Activated naive CD4-positive, alpha-beta T cell treated with anti-CD3 and anti-CD28 coated beads, Interleukin-2, amount 10 ng/mL, durations not matched to agents 7 days and 5 days (primary cell): Measurements from ENCODE around the gene KRT81.
"Not testable (repeated sequence)": the region's sequence is repeated elsewhere in the genome, so short reads cannot be mapped to it uniquely, and the experiment has no call there.

Source experiments
- CTCF ChIA-PET: fragments of 350-600 bp; sonication (Branson Sonifier 250); formaldehyde crosslinking; loops from one replicate; lab custom pipeline; 2021; ENCODE audit warnings: antibody characterized with exemption; lab: Charles Lee
- DNase-seq: peaks from one replicate; pipeline ENCODE4 v3.0.0-alpha.2; 2020
- H3K27ac Mint-ChIP-seq: one replicate; pipeline ENCODE4 v1.8.0; 2021; ENCODE audit warnings: mild to moderate bottlenecking, moderate library complexity, mixed read lengths
- H3K27me3 Mint-ChIP-seq: one replicate; pipeline ENCODE4 v1.8.0; 2021; ENCODE audit warnings: mild to moderate bottlenecking, mixed read lengths
- H3K36me3 Mint-ChIP-seq: one replicate; pipeline ENCODE4 v1.8.0; 2021; ENCODE audit warnings: mixed read lengths
- H3K4me1 Mint-ChIP-seq: one replicate; pipeline ENCODE4 v1.8.0; 2021; ENCODE audit warnings: mixed read lengths
- H3K4me3 Mint-ChIP-seq: one replicate; pipeline ENCODE4 v1.8.0; 2021; ENCODE audit warnings: mild to moderate bottlenecking, moderate library complexity, mixed read lengths
- H3K9me3 Mint-ChIP-seq: one replicate; pipeline ENCODE4 v1.8.0; 2021; ENCODE audit warnings: mixed read lengths

Gene KRT81

DNA sequence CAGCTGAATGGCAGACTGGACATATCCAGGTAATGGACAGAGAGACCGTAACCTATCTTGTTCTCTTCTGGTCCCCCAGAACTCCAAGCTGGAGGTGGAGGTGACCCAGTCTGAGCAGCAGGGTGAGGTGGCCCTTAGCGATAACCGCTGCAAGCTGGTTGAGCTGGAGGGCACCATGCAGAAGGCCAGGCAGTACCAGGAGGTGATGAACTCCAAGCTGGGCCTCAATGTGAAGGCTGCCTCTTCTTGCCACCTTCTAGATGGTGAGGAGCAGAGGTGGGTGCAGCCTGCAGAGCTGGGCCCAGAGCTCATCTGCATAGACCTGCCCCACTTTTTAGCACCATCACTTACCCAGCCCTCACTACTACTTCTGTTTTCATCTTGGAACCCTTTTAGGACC is 24.1 kb downstream of the KRT81 start:
- Mint-ChIP-seq H3K9me3 (peaks cover 3% of the 10 kb centered on the region), H3K4me1 (peaks cover 2% of the 10 kb centered on the region), H3K36me3 (no peaks in the 10 kb centered on the region), H3K27me3 (peaks cover 55% of the 10 kb centered on the region), H3K4me3 (no peak overlapping the region), H3K27ac (no peak overlapping the region)
- DNase-seq = no peak
- CTCF ChIA-PET = interaction anchor here (1.0 to 12.5 kb wide), 3 partner anchors 8 to 94 kb away, joined by 3 to 76 read pairs (median 4); partner anchors contain the start of gene KRT86

DNA sequence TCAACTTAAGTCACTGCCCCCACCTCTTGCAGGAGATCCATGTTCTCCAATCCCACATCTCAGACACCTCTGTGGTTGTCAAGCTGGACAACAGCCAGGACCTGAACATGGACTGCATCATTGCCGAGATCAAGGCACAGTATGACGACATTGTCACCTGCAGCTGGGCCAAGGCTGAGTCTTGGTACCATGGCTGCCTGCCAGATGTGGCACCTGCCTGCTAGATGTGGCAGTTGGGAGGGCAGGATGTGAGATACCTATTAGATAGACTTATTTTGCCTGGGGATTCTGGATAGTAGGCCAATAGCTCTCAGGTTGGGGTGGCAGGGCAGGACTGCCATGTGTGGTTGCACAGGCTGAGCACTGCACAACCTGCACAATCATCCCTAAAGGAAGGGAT is 24.8 kb downstream of the KRT81 start:
- Mint-ChIP-seq H3K9me3 (peaks cover 3% of the 10 kb centered on the region), H3K4me1 (peaks cover 4% of the 10 kb centered on the region), H3K4me3 (no peak overlapping the region), H3K27me3 (peaks cover 62% of the 10 kb centered on the region), H3K36me3 (no peaks in the 10 kb centered on the region), H3K27ac (no peak overlapping the region)
- CTCF ChIA-PET = interaction anchor here (12.5 kb wide), 1 partner anchor 11 kb away, joined by 76 read pairs; the partner anchor contains the start of gene KRT86
- peak; percentile 16 for DNase-seq

DNA sequence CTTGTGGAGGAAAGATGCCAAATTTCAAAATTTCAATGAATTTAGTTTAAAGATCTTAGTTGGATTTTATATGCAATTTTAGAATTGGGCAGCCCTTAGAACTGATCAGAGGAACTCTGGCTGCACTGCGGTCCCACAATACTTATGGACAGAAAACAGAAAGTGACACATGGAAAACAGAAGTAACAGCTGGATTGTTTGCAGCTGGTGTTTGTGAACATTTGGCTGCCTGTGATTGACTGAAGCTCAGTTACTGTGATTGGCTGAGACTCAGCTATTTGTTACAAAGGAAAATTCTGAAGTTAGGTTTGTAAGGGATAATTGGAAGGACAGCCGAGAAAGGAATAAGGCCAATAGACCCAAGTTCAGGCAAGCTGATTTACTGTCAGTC is 26.9 kb downstream of the KRT81 start:
- H3K27ac Mint-ChIP-seq = no peak overlapping the region
- CTCF ChIA-PET = interaction anchor here (0.9 to 12.5 kb wide), 3 partner anchors 13 to 43 kb away, joined by 4 to 76 read pairs (median 6); partner anchors contain the start of gene KRT86
- peaks cover 3% of the 10 kb centered on the region for H3K9me3 Mint-ChIP-seq
- peaks cover 25% of the 10 kb centered on the region for H3K4me1 Mint-ChIP-seq
- DNase-seq = peak; percentile 4
- peaks cover 64% of the 10 kb centered on the region for H3K27me3 Mint-ChIP-seq
- no peak overlapping the region for H3K4me3 Mint-ChIP-seq
- H3K36me3 Mint-ChIP-seq = no peaks in the 10 kb centered on the region

DNA sequence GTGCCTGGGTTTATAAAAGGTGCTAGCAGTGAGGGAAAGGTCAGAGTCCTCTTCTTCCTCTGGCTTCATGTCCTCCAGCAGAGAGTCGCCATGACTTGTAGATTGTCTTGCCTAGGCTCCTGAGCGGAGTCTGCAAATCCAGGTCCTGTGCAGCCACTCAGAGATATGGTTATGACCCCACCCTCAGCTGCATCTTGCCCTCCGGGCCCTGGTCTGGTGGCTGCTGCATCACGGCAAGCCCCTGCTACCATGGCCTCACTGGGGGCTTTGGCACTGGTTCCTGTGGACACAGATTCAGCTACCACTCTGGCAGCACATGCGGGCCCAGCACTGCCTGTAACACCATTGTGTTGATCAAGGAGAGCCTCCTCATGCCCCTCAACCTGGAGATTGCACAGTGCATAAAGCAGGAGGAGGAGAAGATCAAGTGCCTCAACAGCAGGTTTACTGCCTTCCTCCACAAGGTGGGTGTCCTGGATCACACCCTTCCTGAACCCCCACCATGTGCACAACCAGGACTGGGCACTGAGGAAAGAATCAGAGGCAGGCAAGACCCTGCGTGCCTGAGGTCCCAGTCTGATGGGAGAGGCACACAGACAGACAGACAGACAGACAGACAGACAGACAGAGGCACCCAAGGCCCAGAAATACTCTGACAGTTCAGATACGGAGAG is 27.4 kb downstream of the KRT81 start:
- no peak overlapping the region for H3K27ac Mint-ChIP-seq
- no peaks in the 10 kb centered on the region for H3K36me3 Mint-ChIP-seq
- H3K27me3 Mint-ChIP-seq = peaks cover 70% of the 10 kb centered on the region
- peaks cover 3% of the 10 kb centered on the region for H3K9me3 Mint-ChIP-seq
- no peak overlapping the region for H3K4me3 Mint-ChIP-seq
- CTCF ChIA-PET = interaction anchor here (1.7 to 12.5 kb wide), 2 partner anchors 14 to 43 kb away, joined by 6 to 76 read pairs; partner anchors contain the start of gene KRT86
- DNase-seq = no peak
- peaks cover 29% of the 10 kb centered on the region for H3K4me1 Mint-ChIP-seq

DNA sequence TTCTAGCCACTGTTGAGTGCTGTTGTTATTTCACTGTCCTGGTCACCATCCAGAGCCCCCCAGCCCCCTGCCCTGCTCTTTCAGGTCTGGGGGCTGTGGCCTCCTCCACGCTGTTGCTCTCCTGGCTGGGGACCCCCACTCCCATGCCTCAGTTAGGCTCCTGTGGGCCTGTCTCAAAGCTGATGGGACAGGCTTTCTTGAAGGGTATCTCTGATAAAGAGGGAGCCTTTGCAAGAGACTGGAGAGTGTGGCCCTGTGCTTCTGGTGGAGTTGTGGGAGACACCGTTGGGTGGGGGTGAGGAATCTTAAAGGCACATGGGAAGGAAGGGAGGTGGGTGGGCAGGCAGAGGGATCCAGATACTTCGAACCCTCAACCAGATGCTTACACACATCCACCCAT is 29.0 kb downstream of the KRT81 start:
- CTCF ChIA-PET = interaction anchor here (12.5 kb wide), 1 partner anchor 15 kb away, joined by 76 read pairs; the partner anchor contains the start of gene KRT86
- H3K9me3 Mint-ChIP-seq = peaks cover 3% of the 10 kb centered on the region
- H3K36me3 Mint-ChIP-seq = no peaks in the 10 kb centered on the region
- H3K4me3 Mint-ChIP-seq = no peak overlapping the region
- peaks cover 79% of the 10 kb centered on the region for H3K27me3 Mint-ChIP-seq
- H3K27ac Mint-ChIP-seq = no peak overlapping the region
- peak; percentile 7 for DNase-seq
- H3K4me1 Mint-ChIP-seq = peaks cover 27% of the 10 kb centered on the region

DNA sequence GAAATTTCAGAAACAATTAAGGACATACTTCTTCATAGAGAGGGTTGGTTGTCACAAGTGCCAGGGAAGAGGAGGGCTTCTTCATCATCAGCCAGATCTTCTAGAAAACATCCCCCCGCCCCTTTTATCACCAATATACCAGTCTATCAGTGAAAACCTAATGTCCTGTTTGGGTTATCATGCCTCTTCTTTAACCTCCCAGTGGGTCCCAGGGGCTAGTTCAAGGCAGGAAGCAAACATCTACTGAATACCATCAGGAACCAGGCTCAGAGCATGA is 30.2 kb downstream of the KRT81 start:
- Mint-ChIP-seq H3K27ac (no peak overlapping the region), H3K36me3 (peaks cover 1% of the 10 kb centered on the region), H3K4me1 (peaks cover 27% of the 10 kb centered on the region), H3K27me3 (peaks cover 81% of the 10 kb centered on the region), H3K4me3 (no peak overlapping the region), H3K9me3 (peaks cover 3% of the 10 kb centered on the region)
- CTCF ChIA-PET = interaction anchor here (12.5 kb wide), 1 partner anchor 16 kb away, joined by 76 read pairs; the partner anchor contains the start of gene KRT86
- DNase-seq = no peak

DNA sequence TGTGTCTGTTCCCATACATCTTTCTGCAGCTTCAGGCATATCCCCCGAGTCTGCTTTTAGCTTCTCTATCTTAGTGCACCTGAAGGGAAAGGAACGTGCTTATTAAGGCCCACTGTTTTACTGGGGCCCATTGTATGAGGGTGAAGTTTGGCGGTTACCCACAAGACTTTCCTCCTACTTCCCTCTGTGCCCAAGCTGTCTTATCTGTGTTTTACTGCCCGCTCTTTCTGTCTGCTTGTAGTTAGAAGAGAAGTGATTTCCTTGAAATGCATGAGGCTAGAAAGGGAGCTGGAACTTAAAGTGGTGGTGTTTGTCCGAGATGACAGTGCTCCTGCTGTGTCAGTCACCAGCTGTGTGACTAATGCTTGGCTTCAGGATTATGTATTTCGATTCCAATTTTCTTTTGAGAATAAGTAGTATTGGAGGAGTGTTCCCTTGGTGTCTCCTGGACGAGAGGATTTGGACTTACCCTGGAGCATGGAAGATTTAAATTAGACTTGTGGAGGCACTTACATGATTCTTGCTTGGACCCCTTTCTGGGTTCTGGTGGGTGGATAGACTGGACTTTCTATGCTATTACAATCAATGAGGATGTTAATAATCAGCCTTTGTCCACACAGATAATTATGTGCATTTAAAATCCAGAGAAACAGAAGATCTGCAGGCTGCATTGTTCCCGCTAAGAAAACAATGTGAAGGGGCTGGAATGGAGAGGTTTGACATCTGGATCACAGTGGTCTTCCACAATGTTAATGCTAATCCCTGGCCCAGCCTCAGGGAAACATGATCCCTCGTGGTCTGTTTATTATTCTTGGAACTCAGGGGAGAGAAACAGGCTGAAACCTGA is 30.8 kb downstream of the KRT81 start:
- Mint-ChIP-seq H3K4me1 (peaks cover 27% of the 10 kb centered on the region), H3K4me3 (no peak overlapping the region), H3K36me3 (peaks cover 1% of the 10 kb centered on the region), H3K27ac (peak overlapping the region; percentile 16), H3K9me3 (peaks cover 3% of the 10 kb centered on the region), H3K27me3 (peaks cover 87% of the 10 kb centered on the region)
- CTCF ChIA-PET = interaction anchor here (1.9 to 12.5 kb wide), 2 partner anchors 17 to 47 kb away, joined by 5 to 76 read pairs; partner anchors contain the start of gene KRT86
- DNase-seq = peak; percentile 20

DNA sequence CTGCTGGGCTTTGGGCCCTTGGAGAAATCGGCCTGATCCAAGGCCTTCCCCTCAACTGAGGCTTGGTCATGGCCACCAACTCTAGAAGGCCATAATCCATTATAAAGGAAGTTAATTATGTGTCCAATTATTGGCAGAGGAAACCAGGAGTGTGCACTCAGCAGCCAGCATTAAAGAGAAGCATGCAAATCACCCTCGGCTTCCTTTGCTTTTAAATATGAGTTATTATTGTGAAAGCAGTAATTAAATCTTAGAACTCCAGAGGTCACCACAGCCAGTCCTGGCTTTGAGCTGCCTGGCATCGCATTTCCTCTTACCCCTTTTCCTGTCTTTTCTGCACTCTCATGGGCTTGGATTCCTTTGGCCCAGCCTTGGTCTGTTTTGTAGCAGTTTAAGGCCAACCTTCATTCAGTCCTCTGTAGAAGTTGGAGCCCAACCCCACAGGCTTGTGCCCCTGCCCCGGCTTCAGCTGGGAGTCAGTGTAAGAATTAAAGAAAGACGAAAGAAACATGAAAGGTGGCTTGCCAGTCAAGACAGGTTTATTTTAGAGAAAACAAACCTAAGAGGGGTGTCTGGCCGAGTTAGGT is 31.6 kb downstream of the KRT81 start:
- peaks cover 95% of the 10 kb centered on the region for H3K27me3 Mint-ChIP-seq
- DNase-seq = peak; percentile 14
- H3K4me3 Mint-ChIP-seq = no peak overlapping the region
- peak overlapping the region; percentile 16 for H3K27ac Mint-ChIP-seq
- H3K36me3 Mint-ChIP-seq = peaks cover 1% of the 10 kb centered on the region
- peaks cover 3% of the 10 kb centered on the region for H3K9me3 Mint-ChIP-seq
- H3K4me1 Mint-ChIP-seq = peaks cover 29% of the 10 kb centered on the region
- CTCF ChIA-PET = interaction anchor here (0.9 to 12.5 kb wide), 4 partner anchors 8 to 47 kb away, joined by 4 to 76 read pairs (median 4); partner anchors contain the start of gene KRT86

DNA sequence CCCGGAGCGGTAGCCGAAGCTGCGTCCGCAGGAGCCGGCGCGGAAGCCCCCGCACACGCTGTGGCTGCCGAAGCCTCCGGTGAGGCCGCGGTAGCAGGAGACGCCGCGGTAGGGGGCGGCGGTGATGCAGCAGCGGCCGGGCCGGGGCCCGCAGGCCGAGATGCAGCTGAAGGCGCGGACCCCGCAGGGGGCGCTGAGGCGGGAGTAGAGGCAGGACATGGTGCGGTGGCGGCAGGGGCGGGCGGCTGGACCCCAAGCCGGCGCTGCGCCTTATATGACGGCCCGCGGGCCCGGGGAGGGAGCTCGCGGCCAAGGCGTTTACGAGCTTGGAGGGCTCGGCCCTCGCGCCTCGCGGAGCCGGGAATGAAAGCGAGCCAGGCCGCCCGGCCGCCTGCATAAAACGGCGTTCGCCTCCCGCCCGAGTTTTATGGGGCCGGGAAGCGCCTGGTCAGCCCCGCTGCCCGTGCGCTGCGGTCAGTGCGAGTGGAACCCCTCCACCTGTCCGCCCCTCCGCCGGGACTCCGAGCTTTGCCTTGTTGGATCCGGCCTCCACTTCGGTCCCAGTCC is 32.9 kb downstream of the KRT81 start:
- CTCF ChIA-PET = interaction anchor here (1.5 to 12.5 kb wide), 3 partner anchors 10 to 45 kb away, joined by 4 to 76 read pairs (median 5); partner anchors contain the start of gene KRT86
- Mint-ChIP-seq H3K4me3 (no peak overlapping the region), H3K27me3 (peaks cover 95% of the 10 kb centered on the region), H3K9me3 (peaks cover 3% of the 10 kb centered on the region), H3K27ac (no peak overlapping the region), H3K36me3 (peaks cover 1% of the 10 kb centered on the region), H3K4me1 (peaks cover 36% of the 10 kb centered on the region)
- DNase-seq = peak; percentile 27

DNA sequence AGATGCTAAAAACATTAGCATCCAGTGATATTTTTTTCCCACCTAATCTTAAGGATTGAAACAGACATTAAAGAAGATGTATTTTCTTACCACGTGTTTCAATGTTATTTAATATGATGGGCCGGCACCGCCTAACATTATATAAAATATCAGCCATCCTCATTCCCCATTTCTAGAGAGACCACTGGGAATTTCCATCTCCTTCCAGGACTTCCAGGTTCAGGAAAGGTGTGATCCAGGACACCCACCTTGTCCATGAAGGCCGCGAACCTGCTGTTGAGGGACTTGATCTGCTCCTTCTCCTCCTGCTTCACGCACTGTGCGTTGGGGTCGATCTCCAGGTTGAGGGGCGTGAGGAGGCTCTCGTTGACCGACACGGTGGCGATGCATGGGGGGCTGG is 33.4 kb downstream of the KRT81 start:
- Mint-ChIP-seq H3K4me1 (peaks cover 40% of the 10 kb centered on the region), H3K27me3 (peaks cover 94% of the 10 kb centered on the region)
- CTCF ChIA-PET = interaction anchor here (12.5 kb wide), 1 partner anchor 20 kb away, joined by 76 read pairs; the partner anchor contains the start of gene KRT86
- H3K9me3 Mint-ChIP-seq, DNase-seq, H3K4me3 Mint-ChIP-seq, H3K36me3 Mint-ChIP-seq, H3K27ac Mint-ChIP-seq: not testable (repeated sequence)

DNA sequence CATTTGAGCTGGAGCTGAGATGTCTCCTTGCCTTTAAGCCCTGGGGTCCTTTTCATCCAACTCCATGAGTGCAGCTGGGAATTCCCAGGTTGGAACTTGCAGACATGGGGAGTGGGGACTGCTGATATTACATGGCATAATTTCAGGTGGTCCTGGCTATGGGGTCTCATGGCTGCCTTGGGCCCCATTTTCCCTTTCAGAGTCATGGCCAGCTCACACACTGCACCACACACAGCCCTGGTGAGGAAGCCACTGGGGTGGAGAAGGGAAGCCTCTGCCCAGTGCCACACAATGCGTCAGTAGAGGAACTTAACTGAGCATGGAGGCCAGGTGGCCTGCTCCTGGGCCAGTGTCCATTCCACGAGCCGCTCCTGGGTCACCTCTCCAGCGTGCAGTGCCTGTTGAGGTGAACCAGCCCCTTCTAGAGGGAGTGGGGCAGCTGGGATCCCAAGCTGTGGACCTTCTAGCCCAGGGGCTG is 34.2 kb downstream of the KRT81 start:
- peaks cover 89% of the 10 kb centered on the region for H3K27me3 Mint-ChIP-seq
- no peak overlapping the region for H3K27ac Mint-ChIP-seq
- CTCF ChIA-PET = no interaction called here
- peak; percentile 10 for DNase-seq
- H3K36me3 Mint-ChIP-seq = peaks cover 5% of the 10 kb centered on the region
- H3K4me1 Mint-ChIP-seq = peaks cover 48% of the 10 kb centered on the region
- no peaks in the 10 kb centered on the region for H3K9me3 Mint-ChIP-seq
- no peak overlapping the region for H3K4me3 Mint-ChIP-seq

DNA sequence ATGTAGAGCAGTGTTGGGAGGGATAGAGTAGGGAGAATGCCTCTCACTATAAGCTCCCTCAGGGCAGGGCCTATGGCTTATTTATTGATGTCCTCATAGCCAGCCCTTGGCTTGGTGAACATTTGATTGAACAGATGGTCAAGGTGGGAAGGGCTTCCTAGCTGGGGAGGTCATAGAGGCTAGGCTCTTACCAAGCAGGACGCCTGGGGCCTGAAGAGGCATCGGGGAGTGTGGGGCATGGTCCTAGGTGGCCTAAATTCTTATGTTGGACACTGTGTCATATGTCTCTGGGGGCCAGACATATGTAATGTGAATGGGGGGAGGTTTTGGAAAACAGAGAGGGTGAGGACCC is 34.8 kb downstream of the KRT81 start:
- H3K9me3 Mint-ChIP-seq = no peaks in the 10 kb centered on the region
- no peak overlapping the region for H3K4me3 Mint-ChIP-seq
- DNase-seq = no peak
- H3K4me1 Mint-ChIP-seq = peaks cover 52% of the 10 kb centered on the region
- peaks cover 8% of the 10 kb centered on the region for H3K36me3 Mint-ChIP-seq
- peaks cover 84% of the 10 kb centered on the region for H3K27me3 Mint-ChIP-seq
- CTCF ChIA-PET = interaction anchor here (1.4 kb wide), 1 partner anchor 23 kb away, joined by 3 read pairs; no protein-coding TSS in a partner anchor
- no peak overlapping the region for H3K27ac Mint-ChIP-seq

DNA sequence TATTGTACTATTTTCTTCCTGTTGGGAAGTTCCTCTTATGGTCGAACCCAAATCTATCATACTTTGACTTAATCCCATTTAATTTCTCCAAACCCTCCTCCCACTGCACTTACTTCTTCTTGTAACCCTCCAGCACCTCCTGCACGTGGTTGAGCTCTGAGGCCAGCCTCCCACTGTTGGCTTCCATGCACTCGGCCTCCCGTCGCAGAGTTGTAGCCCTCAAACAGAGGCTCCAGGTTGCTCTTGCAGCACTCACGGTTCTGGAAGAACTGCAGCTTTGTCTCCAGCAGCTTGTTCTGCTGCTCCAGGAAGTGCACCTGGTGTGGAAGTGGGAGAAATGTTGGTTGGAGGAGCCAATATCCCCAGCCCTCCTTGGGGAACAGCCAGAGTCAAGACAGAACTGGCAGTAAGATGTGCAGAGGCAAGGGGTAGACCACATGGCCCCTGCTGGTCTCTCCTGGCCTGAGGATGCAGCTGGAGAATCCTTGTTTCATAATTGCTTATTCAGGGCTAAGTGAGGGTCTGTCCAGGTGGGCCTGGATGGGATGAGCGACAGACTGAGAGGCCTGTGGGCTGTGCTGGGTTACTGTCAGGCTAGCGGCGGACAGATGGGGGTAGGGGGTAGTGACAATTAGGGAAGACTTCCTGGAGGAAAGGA is 35.3 kb downstream of the KRT81 start:
- H3K27me3 Mint-ChIP-seq = peaks cover 79% of the 10 kb centered on the region
- CTCF ChIA-PET = interaction anchor here (1.2 to 1.4 kb wide), 2 partner anchors 23 to 51 kb away, joined by 3 to 4 read pairs; no protein-coding TSS in a partner anchor

More for the DNA sequence above, 35.3 kb downstream of the KRT81 start:
- Mint-ChIP-seq H3K27ac (no peak overlapping the region), H3K36me3 (peaks cover 12% of the 10 kb centered on the region), H3K9me3 (peaks cover 3% of the 10 kb centered on the region), H3K4me3 (no peak overlapping the region), H3K4me1 (peaks cover 52% of the 10 kb centered on the region)
- no peak for DNase-seq
